ENCODE measurements around the gene TPX2. TPM values are rescaled to one million over a fixed set of nuclear protein-coding genes. Genes with fewer than 3 reads are reported as not detected.

Gene TPX2
- polyA plus RNA-seq, 2 of the 4 experiments (the other 2 are of a cell fraction): 92.9 TPM

- 89% methylated on average over 1 of the region's 1 CpG for WGBS (ENCODE audit: missing lambda C conversion rate)
- Histone ChIP-seq H3K4me1 (no peaks in the 10 kb centered on the region), H3K4me3 (no peak overlapping the region), H3K27ac (no peak overlapping the region), H3K9me3 (no peaks in the 10 kb centered on the region), H3K4me2 (no peak overlapping the region)
- POLR2A ChIA-PET: no interaction called here
- no peak for DNase-seq (ENCODE audit: low read depth in 1 of 2, low spot score in 1 of 2)
- FAIRE-seq: no peak
- CTCF ChIA-PET: no interaction called here
- ATAC-seq: no peak
- TF ChIP-seq CBX2 (IDR thresholded peaks at IDR 0.05; ENCODE audit: borderline replicate concordance, low read depth): no peak
- no peak for TF ChIP-seq RARB (CRISPR knock-in tag; IDR thresholded peaks at IDR 0.05)
- TF ChIP-seq MAZ (IDR thresholded peaks at IDR 0.05; ENCODE audit: borderline replicate concordance, low read depth, low read length): no peak
- no peak for TF ChIP-seq CBX8 (IDR thresholded peaks at IDR 0.05)
- no peak for TF ChIP-seq MAX (IDR thresholded peaks at IDR 0.05)
- TF ChIP-seq FOSL2 (IDR thresholded peaks at IDR 0.05): no peak
- no peak for TF ChIP-seq FOSL2 (CRISPR knock-in tag; IDR thresholded peaks at IDR 0.05)
- TF ChIP-seq HMGXB4 (CRISPR knock-in tag; IDR thresholded peaks at IDR 0.05; ENCODE audit: borderline replicate concordance): no peak
- TF ChIP-seq E2F6 (IDR thresholded peaks at IDR 0.05; ENCODE audit: borderline replicate concordance, low read depth): no peak
- no peak for TF ChIP-seq CHD4 (IDR thresholded peaks at IDR 0.05; ENCODE audit: borderline replicate concordance)
- no peak for TF ChIP-seq ELK1 (IDR thresholded peaks at IDR 0.05; ENCODE audit: low read depth, low read length)
- no peak for TF ChIP-seq ATOH8 (CRISPR knock-in tag; IDR thresholded peaks at IDR 0.05; ENCODE audit: low read depth)
- no peak for TF ChIP-seq REST (IDR thresholded peaks at IDR 0.05)
Observed at GRCh38 chr20:31774408-31774807, 35.3 kb downstream of the TPX2 start.

- Histone ChIP-seq H3K27ac (no peak overlapping the region), H3K4me1 (no peaks in the 10 kb centered on the region), H3K9me3 (no peaks in the 10 kb centered on the region), H3K4me2 (no peak overlapping the region), H3K4me3 (no peak overlapping the region)
- TF ChIP-seq ZNF302 (CRISPR knock-in tag; IDR thresholded peaks at IDR 0.05) (no peak), RAD21 (conservative IDR thresholded peaks at IDR 0.05 in 1 of 2, IDR thresholded peaks at IDR 0.05 in 1 of 2) (no peak), EHF (CRISPR knock-in tag; IDR thresholded peaks at IDR 0.05) (no peak), RARB (CRISPR knock-in tag; IDR thresholded peaks at IDR 0.05) (no peak), MAX (IDR thresholded peaks at IDR 0.05) (no peak), POLR2A (IDR thresholded peaks at IDR 0.05; ENCODE audit: low read length) (no peak), FOSB (CRISPR knock-in tag; IDR thresholded peaks at IDR 0.05) (no peak), CBX2 (IDR thresholded peaks at IDR 0.05; ENCODE audit: borderline replicate concordance, low read depth) (no peak), POLR2AphosphoS2 (conservative IDR thresholded peaks at IDR 0.05; ENCODE audit: low read length) (no peak), USF2 (IDR thresholded peaks at IDR 0.05) (no peak), RCOR1 (IDR thresholded peaks at IDR 0.05; ENCODE audit: low read depth, low read length) (no peak), E2F6 (IDR thresholded peaks at IDR 0.05; ENCODE audit: borderline replicate concordance, low read depth) (no peak), CEBPB (IDR thresholded peaks at IDR 0.05) (no peak), ZFP36 (IDR thresholded peaks at IDR 0.05; ENCODE audit: borderline replicate concordance, partially characterized antibody) (no peak), HES2 (IDR thresholded peaks at IDR 0.05) (no peak), JUNB (IDR thresholded peaks at IDR 0.05) (no peak), JUN (IDR thresholded peaks at IDR 0.05) (no peak), NR3C1 (IDR thresholded peaks at IDR 0.05) (no peak), GATA3 (IDR thresholded peaks at IDR 0.05; ENCODE audit: borderline replicate concordance) (no peak)
- 93% methylated on average over 2 of the region's 2 CpGs for WGBS (ENCODE audit: missing lambda C conversion rate)
- ChIA-PET CTCF (no interaction called here), POLR2A (no interaction called here)
- DNase-seq (ENCODE audit: low read depth in 1 of 2, low spot score in 1 of 2) (no peak), FAIRE-seq (no peak), ATAC-seq (no peak)
Observed at GRCh38 chr20:31780839-31781238, 41.7 kb downstream of the TPX2 start.
